ENCODE data around the gene SYPL2. TPM values are rescaled to one million over a fixed set of nuclear protein-coding genes. Genes with fewer than 3 reads are reported as not detected.

Gene SYPL2
- total and polyA plus RNA-seq, 11 donors = 11.3 to 39.7 (median 25.4) TPM

DNA sequence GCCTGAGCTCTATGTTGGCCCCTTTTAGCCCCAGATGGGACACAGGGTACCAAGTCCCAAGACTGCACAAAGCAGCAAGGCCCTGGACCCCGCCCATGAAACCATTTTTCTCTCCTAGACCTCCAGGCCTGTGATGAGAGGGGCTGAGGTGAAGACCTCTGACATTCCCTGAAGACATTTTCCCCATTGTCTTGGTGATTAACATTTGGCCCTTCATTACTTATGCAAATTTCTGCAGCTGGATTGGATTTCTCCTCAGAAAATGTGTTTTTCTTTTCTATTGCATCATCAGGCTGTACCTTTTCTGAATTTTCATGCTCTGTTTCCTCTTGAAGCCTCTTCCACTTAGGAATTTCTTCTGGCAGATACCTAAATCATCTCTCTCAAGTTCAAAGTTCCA, 31.9 kb upstream of the SYPL2 start:
- Histone ChIP-seq H3K36me3 (no peaks in the 10 kb centered on the region), H3K4me3 (no peak overlapping the region), H3K27me3 (no peaks in the 10 kb centered on the region), H3K4me1 (peaks cover 0 to 8% (median 0%) of the 10 kb centered on the region in 12 donors), H3K9me3 (no peaks in the 10 kb centered on the region), H3K27ac (no peak overlapping the region)
- ATAC-seq (no peak), DNase-seq (no peak)
- TF ChIP-seq, protein P1, sequence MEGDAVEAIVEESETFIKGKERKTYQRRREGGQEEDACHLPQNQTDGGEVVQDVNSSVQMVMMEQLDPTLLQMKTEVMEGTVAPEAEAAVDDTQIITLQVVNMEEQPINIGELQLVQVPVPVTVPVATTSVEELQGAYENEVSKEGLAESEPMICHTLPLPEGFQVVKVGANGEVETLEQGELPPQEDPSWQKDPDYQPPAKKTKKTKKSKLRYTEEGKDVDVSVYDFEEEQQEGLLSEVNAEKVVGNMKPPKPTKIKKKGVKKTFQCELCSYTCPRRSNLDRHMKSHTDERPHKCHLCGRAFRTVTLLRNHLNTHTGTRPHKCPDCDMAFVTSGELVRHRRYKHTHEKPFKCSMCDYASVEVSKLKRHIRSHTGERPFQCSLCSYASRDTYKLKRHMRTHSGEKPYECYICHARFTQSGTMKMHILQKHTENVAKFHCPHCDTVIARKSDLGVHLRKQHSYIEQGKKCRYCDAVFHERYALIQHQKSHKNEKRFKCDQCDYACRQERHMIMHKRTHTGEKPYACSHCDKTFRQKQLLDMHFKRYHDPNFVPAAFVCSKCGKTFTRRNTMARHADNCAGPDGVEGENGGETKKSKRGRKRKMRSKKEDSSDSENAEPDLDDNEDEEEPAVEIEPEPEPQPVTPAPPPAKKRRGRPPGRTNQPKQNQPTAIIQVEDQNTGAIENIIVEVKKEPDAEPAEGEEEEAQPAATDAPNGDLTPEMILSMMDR (IDR thresholded peaks at IDR 0.05) = no peak
- no peak for TF ChIP-seq POLR2A (IDR thresholded peaks at IDR 0.05)
- WGBS, 4 donors = 59 to 87% (median 72%) methylated on average over 1 of the region's 1 CpG
- intact Hi-C loops (cut with DNase I) = loop anchor here in 1 of 10 donors (5.0 kb wide), 1 partner anchor 48 kb away; the partner anchor contains the start of gene ATXN7L2

- Histone ChIP-seq H3K9me3 (no peaks in the 10 kb centered on the region), H3K27ac (peak overlapping the region in 6 of 12 donors; percentile 24 to 61 (median 51)), H3K36me3 (no peaks in the 10 kb centered on the region), H3K4me3 (no peak overlapping the region), H3K27me3 (peaks cover 0 to 16% (median 0%) of the 10 kb centered on the region in 9 donors), H3K4me1 (peaks cover 0 to 8% (median 0%) of the 10 kb centered on the region in 12 donors)
- ATAC-seq (peak in 3 of 4 donors; percentile 77 to 87 (median 79)), DNase-seq (peak in 4 of 5 donors; percentile 30 to 49 (median 36))
- no peak for TF ChIP-seq POLR2A (IDR thresholded peaks at IDR 0.05)
- TF ChIP-seq, protein P1 (IDR thresholded peaks at IDR 0.05) = no peak
- intact Hi-C loops (cut with DNase I) = no loop called here
- 63 to 72% (median 68%) methylated on average over 3 of the region's 3 CpGs for WGBS, 4 donors
Observed at GRCh38 chr1:109438798-109439297, 27.5 kb upstream of the SYPL2 start.

- no peaks in the 10 kb centered on the region for H3K36me3 ChIP-seq
- H3K27ac ChIP-seq = no peak overlapping the region
- 45 to 58% (median 55%) methylated on average over 1 of the region's 1 CpG for WGBS, 4 donors
- ATAC-seq (no peak), DNase-seq (no peak)
- TF ChIP-seq POLR2A (IDR thresholded peaks at IDR 0.05) = no peak
- TF ChIP-seq, protein P1 (IDR thresholded peaks at IDR 0.05) = no peak
- peaks cover 0 to 8% (median 0%) of the 10 kb centered on the region in 12 donors for H3K4me1 ChIP-seq
- peaks cover 0 to 20% (median 0%) of the 10 kb centered on the region in 9 donors for H3K27me3 ChIP-seq
- H3K9me3 ChIP-seq = no peaks in the 10 kb centered on the region
- intact Hi-C loops (cut with DNase I) = no loop called here
- H3K4me3 ChIP-seq = no peak overlapping the region
Observed at GRCh38 chr1:109441069-109441468, 25.3 kb upstream of the SYPL2 start.

- no peak for TF ChIP-seq POLR2A (IDR thresholded peaks at IDR 0.05)
- TF ChIP-seq, protein P1 (IDR thresholded peaks at IDR 0.05) = no peak
- 30 to 43% (median 37%) methylated on average over 2 of the region's 2 CpGs for WGBS, 4 donors
- intact Hi-C loops (cut with DNase I) = no loop called here
- ATAC-seq (no peak), DNase-seq (no peak)
- H3K27me3 ChIP-seq = peaks cover 0 to 24% (median 0%) of the 10 kb centered on the region in 9 donors
- H3K4me3 ChIP-seq = no peak overlapping the region
- peaks cover 0 to 6% (median 0%) of the 10 kb centered on the region in 12 donors for H3K4me1 ChIP-seq
- no peak overlapping the region for H3K27ac ChIP-seq
- no peaks in the 10 kb centered on the region for H3K36me3 ChIP-seq
- H3K9me3 ChIP-seq = no peaks in the 10 kb centered on the region
Observed at GRCh38 chr1:109443476-109443875, 22.9 kb upstream of the SYPL2 start.

Data from heart left ventricle (tissue), 16 donors.